KOPT-K1 (cell line): ENCODE results near the gene ST8SIA6.
"Not testable (repeated sequence)": the region's sequence is repeated elsewhere in the genome, so short reads cannot be mapped to it uniquely, and the experiment has no call there.

Experiments used
- H3K27ac ChIP-seq: fragments of 200-600 bp; sonication (generic); 2 replicates; pipeline ENCODE4 v1.5.1; 2016; ENCODE audit warnings: antibody characterized with exemption, mild to moderate bottlenecking, low read depth, low read length; ENCODE audit not compliant: poor library complexity, severe bottlenecking
- H3K36me3 ChIP-seq: fragments of 200-600 bp; sonication (generic); 2 replicates; pipeline ENCODE4 v1.5.1; 2017; ENCODE audit warnings: antibody characterized with exemption, mild to moderate bottlenecking, low read length, moderate library complexity; ENCODE audit not compliant: insufficient read depth
- H3K9me3 ChIP-seq: fragments of 200-600 bp; sonication (generic); 2 replicates; pipeline ENCODE4 v1.5.1; 2017; ENCODE audit warnings: antibody characterized with exemption, low read length, mild to moderate bottlenecking; ENCODE audit not compliant: insufficient read depth, poor library complexity, severe bottlenecking

ST8SIA6 gene

DNA sequence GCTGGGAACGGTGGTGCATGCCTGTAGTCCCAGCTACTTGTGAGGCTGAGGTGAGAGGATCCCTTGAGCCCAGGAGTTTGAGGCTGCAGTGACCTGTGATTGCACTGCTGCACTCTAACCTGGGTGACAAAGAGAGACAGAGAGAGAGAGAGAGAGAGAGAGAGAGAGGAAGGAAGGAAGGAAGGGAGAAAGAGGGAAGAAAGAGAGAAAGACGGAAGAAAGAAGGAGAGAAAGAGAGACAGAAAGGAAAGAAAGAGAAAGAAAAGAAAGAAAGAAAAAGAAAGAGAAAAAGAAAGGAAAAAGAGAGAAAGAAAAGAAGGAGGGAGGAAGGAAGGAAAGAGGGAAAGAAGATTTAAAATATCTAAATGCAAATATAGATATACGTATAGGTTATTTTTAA lies 132.4 kb downstream of the ST8SIA6 start:
- not testable (repeated sequence) for H3K9me3 ChIP-seq, H3K36me3 ChIP-seq, H3K27ac ChIP-seq

- Histone ChIP-seq H3K27ac (no peak overlapping the region), H3K36me3 (no peaks in the 10 kb centered on the region), H3K9me3 (no peaks in the 10 kb centered on the region)
These were observed 137.8 kb downstream of the ST8SIA6 start for GRCh38 chr10:17316488-17317170.

GRCh38 chr10:17309435-17309834 lies 145.0 kb downstream of the ST8SIA6 start:
- Histone ChIP-seq H3K9me3 (no peaks in the 10 kb centered on the region), H3K27ac (no peak overlapping the region), H3K36me3 (no peaks in the 10 kb centered on the region)

- H3K27ac ChIP-seq: no peak overlapping the region
- no peaks in the 10 kb centered on the region for H3K9me3 ChIP-seq
- no peaks in the 10 kb centered on the region for H3K36me3 ChIP-seq
These were observed 147.3 kb downstream of the ST8SIA6 start for GRCh38 chr10:17307123-17307522.

DNA sequence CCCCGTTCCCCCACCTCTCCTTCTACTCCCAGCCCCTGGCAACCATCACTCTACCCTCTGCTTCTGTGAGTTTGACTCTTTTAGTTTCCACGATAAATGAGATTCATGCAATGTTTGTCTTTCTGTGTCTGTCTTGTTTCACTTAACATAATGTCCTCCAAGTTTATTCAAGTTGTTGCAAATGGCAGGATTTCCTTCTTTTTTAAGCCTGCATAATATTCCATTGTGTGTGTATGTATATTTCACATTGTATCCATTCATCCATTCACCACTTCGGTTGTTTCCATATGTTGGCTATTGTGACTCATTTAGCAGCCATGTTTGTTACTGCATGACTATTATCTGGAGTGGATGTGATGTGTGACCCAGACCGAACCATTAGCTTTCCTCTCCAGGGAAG lies 162.0 kb downstream of the ST8SIA6 start:
- Histone ChIP-seq H3K36me3 (no peaks in the 10 kb centered on the region), H3K9me3 (no peaks in the 10 kb centered on the region), H3K27ac (no peak overlapping the region)

- Histone ChIP-seq H3K9me3 (no peaks in the 10 kb centered on the region), H3K27ac (no peak overlapping the region), H3K36me3 (no peaks in the 10 kb centered on the region)
These were observed 164.2 kb downstream of the ST8SIA6 start for GRCh38 chr10:17290226-17290625.

GRCh38 chr10:17289763-17290162 lies 164.6 kb downstream of the ST8SIA6 start:
- Histone ChIP-seq H3K27ac (no peak overlapping the region), H3K9me3 (no peaks in the 10 kb centered on the region), H3K36me3 (no peaks in the 10 kb centered on the region)

DNA sequence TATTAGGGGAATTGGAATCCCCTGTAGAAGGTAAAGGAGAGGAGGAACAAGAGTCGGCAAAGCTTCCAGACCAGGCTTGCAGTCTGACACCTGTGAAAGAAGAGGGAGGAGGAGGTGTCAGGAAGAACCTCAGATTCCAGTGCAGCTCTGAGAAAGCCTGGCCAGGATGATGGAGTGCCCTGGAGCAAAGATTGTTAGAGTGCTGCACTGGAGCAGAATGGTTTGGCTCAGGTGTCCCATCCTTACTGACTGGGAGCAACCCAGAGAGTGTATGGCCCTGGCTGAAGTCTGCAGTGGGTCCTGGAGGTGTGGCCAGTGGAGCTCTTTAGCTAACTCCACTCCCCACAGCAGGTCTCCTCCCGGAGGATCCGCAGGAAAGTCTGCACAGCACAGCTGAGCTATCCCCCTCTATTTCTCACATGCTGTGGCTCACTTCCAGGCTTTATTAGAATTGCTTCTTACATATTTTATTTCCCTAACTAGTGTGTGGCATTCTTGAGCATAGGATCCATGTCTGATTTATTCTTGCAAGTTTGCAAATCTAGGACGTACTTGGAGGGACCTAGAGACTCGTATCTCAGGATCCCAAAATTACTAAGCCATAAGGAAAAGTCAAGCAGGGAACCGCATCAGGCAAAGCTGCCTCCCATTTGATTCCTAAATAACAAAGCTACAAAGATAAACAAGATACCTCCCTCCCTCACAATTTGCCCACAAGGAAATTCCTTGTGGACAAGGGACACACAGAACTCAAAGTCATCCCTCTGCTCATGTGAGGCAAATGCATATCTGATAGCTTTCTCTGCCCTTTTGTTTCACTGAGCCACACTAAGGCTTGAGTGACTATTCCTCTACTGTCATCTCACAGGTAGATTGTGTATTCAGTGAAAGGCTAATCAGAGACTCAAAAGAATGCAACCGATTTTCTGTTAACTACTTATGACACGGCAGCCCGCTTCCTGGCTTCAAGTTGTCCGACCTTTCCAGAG lies 167.5 kb downstream of the ST8SIA6 start:
- Histone ChIP-seq H3K27ac (no peak overlapping the region), H3K9me3 (peaks cover 15% of the 10 kb centered on the region), H3K36me3 (no peaks in the 10 kb centered on the region)

DNA sequence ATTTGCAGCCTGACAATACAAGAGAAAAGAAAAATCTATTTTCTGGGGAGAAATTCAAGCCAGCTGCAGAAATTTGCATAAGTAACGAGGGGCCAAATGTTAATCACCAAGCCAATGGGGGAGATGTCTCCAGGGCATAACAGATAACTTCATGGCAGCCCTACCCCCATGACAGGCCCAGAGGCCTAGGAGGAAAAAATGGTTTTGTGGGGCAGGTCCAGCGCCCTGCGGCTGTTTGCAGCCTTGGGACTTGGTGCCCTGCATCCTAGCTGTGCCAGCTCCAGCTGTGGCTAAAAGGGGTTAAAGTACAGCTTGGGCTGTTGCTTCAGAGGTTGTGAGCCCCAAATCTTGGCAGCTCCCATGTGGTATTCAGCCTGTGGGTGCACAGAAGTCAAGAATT lies 172.1 kb downstream of the ST8SIA6 start:
- Histone ChIP-seq H3K27ac (no peak overlapping the region), H3K36me3 (no peaks in the 10 kb centered on the region), H3K9me3 (peaks cover 30% of the 10 kb centered on the region)

DNA sequence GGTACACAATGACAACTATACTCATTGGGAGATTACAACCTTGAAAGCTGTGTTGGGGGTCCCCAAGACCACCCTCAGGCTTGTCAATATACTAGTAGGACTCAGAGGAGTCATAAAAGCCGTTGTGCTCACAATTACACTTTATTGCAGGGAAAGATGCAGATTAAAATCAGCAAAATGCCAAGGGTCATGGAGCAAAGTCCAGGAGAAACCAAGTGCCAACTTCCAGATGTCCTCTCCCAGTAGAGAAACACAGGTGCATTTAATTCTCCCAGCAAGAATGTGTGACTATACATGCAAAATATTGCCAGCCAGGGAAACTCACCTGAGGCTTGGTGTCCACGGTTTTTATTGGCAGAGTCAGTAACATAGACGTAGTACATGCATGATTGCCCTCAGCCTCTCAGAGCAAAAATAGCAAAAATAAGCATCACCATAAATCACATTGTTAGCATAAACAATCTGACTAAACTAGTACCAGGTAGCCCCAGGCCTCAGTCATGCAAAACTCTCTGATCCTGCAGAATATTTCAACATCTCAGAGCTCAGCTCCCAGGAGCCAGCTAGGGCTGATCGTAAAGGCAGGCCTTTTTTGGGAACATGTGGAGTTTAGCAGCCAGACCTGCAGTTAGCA lies 175.7 kb downstream of the ST8SIA6 start:
- H3K27ac ChIP-seq: no peak overlapping the region
- H3K36me3 ChIP-seq: no peaks in the 10 kb centered on the region
- peaks cover 46% of the 10 kb centered on the region for H3K9me3 ChIP-seq

DNA sequence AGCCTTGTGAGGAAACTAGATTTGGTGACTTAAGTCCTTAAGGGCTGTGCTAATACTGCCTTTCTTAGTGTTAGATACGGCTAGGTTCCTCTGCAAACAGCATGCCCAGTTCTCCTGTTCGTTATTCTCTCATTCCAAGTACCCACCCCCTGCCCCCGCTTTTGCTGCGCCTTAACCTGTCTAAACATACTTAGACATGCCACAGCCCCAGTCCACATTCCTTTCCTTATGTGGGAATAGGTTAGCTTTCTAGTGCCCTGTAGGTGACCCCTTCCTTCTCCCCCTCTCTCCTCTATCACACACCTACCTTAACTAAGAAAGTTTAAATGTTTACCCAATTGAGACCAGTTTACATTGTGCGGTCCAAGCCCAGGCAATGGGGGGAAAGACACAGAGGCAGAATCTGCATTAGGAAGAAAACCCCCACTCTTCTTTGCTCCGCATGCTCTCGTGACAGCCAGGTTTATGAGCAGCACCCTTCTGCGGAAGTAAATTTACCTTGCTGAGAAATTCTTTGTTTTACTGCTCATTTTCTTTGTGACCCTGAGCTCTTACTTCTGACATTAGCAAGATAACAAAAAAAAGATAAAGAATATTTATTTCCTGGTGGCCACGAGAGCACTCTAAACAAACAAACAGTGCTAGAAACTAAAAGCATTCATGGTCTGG lies 177.5 kb downstream of the ST8SIA6 start:
- H3K9me3 ChIP-seq: peaks cover 31% of the 10 kb centered on the region
- H3K36me3 ChIP-seq: no peaks in the 10 kb centered on the region
- no peak overlapping the region for H3K27ac ChIP-seq

- no peaks in the 10 kb centered on the region for H3K36me3 ChIP-seq
- peaks cover 20% of the 10 kb centered on the region for H3K9me3 ChIP-seq
- H3K27ac ChIP-seq: no peak overlapping the region
These were observed 181.0 kb downstream of the ST8SIA6 start for GRCh38 chr10:17273403-17273802.

GRCh38 chr10:17272648-17273047 lies 181.7 kb downstream of the ST8SIA6 start:
- Histone ChIP-seq H3K36me3 (no peaks in the 10 kb centered on the region), H3K27ac (no peak overlapping the region), H3K9me3 (peaks cover 20% of the 10 kb centered on the region)
